ENCODE results near the gene LINS1. TPM values are rescaled to one million over a fixed set of nuclear protein-coding genes. Genes with fewer than 3 reads are reported as not detected.
A peak's percentile ranks its signal among the peaks of the same experiment; 100 is the strongest.

Gene LINS1
- 10 to 100 TPM; 10.7 to 76.6 (median 35.7) TPM for total RNA-seq

GRCh38 chr15:100602064-100602822, at the start of gene LINS1, which contains the start of gene ASB7:
Gene LINS1 (minus strand): TSS chr15:100602184. CDS start chr15:100580842, 21,342 bp downstream.
Gene ASB7 (plus strand): TSS chr15:100602589. CDS start chr15:100612217, 9,628 bp downstream.
- WGBS, 2 donors = 0% methylated on average over 31 to 43 of the region's 51 CpGs
- H3K4me1 ChIP-seq = peaks cover 0 to 56% (median 19%) of the 10 kb centered on the region in 4 donors

DNA sequence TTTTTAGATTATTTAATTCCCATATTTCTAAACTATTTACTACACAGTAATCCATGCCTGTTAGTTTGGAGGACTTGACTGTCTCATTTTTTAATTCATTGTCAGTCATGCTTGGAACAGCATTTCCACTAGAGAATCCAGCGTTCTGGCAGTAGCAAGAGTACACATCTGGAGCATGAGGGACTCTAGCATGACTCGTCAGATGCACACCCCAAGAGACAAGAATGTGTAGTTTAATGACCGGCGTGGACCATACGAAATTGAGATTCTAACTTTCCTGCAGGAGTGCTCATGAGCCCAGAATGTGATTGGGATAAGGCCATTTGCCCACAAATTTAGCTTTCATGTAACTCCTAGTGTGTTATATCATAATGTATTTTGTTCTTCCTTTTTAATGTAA, 49.3 kb upstream of the LINS1 start:
- DNase-seq (ENCODE audit: low spot score in 2 of 2) = no peak
- 73 to 78% methylated on average over 5 of the region's 5 CpGs for WGBS, 2 donors

More at GRCh38 chr15:100602064-100602822, at the start of gene LINS1, which contains the start of gene ASB7:
- TF ChIP-seq POLR2A (IDR thresholded peaks at IDR 0.05) (peak in 1 of 2 donors; percentile 34), CTCF (IDR thresholded peaks at IDR 0.05) (peak in 1 of 5 experiments; percentile 48), EP300 (IDR thresholded peaks at IDR 0.05) (peak; percentile 91 to 93)
- Histone ChIP-seq H3K27me3 (no peaks in the 10 kb centered on the region), H3K9me3 (no peaks in the 10 kb centered on the region), H3K4me3 (peak within 1 kb of the TSS; percentile 85 to 99 (median 92)), H3K27ac (peak within 1 kb of the TSS; percentile 66 to 95 (median 90)), H3K36me3 (peaks cover 0 to 6% (median 0%) of the 10 kb centered on the region in 3 donors)
- DNase-seq (ENCODE audit: low spot score in 2 of 2) = peak; percentile 99

DNA sequence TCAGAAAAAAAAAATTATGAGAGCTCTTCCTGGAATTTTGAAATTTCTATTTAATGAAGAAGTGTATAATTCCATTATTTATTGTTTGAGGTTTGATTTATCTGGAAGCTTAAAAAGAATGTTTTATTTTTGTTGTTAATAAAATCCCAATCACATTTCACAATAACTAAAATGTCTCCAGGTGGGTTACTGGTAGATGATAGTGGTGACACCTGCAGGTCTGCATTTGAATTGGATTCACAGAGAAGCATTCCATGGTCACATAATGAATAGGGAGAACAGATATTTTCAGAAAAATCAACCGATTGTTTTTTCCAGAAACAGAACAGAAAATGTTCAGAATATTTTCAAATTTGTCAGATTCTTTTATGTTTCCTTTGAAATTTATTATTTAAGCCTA, 48.7 kb upstream of the LINS1 start:
- Histone ChIP-seq H3K4me1 (peaks cover 0 to 13% (median 0%) of the 10 kb centered on the region in 4 donors), H3K27ac (no peak overlapping the region), H3K4me3 (no peak overlapping the region), H3K27me3 (no peaks in the 10 kb centered on the region), H3K36me3 (peaks cover 0 to 16% (median 0%) of the 10 kb centered on the region in 3 donors), H3K9me3 (no peaks in the 10 kb centered on the region)
- WGBS, 2 donors = 60 to 68% methylated on average over 1 of the region's 1 CpG
- no peak for DNase-seq (ENCODE audit: low spot score in 2 of 2)
- TF ChIP-seq EP300 (IDR thresholded peaks at IDR 0.05) (no peak), POLR2A (IDR thresholded peaks at IDR 0.05) (no peak), CTCF (IDR thresholded peaks at IDR 0.05) (no peak)

More for the DNA sequence above, 49.3 kb upstream of the LINS1 start:
- no peak overlapping the region for H3K4me3 ChIP-seq
- peaks cover 0 to 13% (median 0%) of the 10 kb centered on the region in 4 donors for H3K4me1 ChIP-seq
- no peak overlapping the region for H3K27ac ChIP-seq
- no peaks in the 10 kb centered on the region for H3K9me3 ChIP-seq
- peaks cover 0 to 16% (median 0%) of the 10 kb centered on the region in 3 donors for H3K36me3 ChIP-seq
- no peak for TF ChIP-seq EP300 (IDR thresholded peaks at IDR 0.05)
- no peaks in the 10 kb centered on the region for H3K27me3 ChIP-seq

DNA sequence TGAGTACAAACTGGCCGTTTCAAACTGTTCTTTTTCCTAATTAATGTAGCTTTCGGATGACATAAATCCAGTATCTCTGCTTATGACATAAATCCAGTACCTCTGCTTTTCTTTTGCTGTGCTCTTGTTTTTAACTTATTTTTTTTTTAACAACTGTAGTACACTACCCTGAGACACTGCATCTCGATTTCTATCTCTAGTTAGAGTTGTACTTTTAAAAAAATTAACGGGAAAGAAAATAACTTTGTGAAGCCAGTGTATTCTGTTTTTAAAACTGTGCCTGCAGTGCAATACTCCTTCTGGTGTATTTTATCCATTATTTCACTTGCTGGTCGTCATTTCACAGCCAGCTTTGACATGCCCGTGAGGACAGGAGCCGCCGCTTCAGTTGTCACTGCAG, 47.0 kb upstream of the LINS1 start:
- 86 to 92% methylated on average over 8 of the region's 8 CpGs for WGBS, 2 donors
- DNase-seq (ENCODE audit: low spot score in 2 of 2) = no peak
- H3K9me3 ChIP-seq = no peaks in the 10 kb centered on the region

GRCh38 chr15:100645671-100646070, 43.7 kb upstream of the LINS1 start:
- H3K9me3 ChIP-seq = no peaks in the 10 kb centered on the region
- WGBS, 2 donors = 79 to 83% methylated on average over 5 of the region's 5 CpGs
- peaks cover 0 to 16% (median 0%) of the 10 kb centered on the region in 3 donors for H3K36me3 ChIP-seq
- TF ChIP-seq CTCF (IDR thresholded peaks at IDR 0.05) (no peak), EP300 (IDR thresholded peaks at IDR 0.05) (no peak), POLR2A (IDR thresholded peaks at IDR 0.05) (no peak)
- H3K27me3 ChIP-seq = no peaks in the 10 kb centered on the region
- H3K4me3 ChIP-seq = no peak overlapping the region
- H3K27ac ChIP-seq = no peak overlapping the region
- DNase-seq (ENCODE audit: low spot score in 2 of 2) = no peak
- H3K4me1 ChIP-seq = no peaks in the 10 kb centered on the region

More for the DNA sequence above, 47.0 kb upstream of the LINS1 start:
- H3K27ac ChIP-seq = no peak overlapping the region
- TF ChIP-seq CTCF (IDR thresholded peaks at IDR 0.05) (no peak), EP300 (IDR thresholded peaks at IDR 0.05) (no peak), POLR2A (IDR thresholded peaks at IDR 0.05) (no peak)
- peaks cover 0 to 16% (median 0%) of the 10 kb centered on the region in 3 donors for H3K36me3 ChIP-seq
- no peak overlapping the region for H3K4me3 ChIP-seq
- H3K27me3 ChIP-seq = no peaks in the 10 kb centered on the region
- H3K4me1 ChIP-seq = peaks cover 0 to 13% (median 0%) of the 10 kb centered on the region in 4 donors
